NCI-H146 treated with DMSO at 0.1 percent for 48 hours (cell line): ENCODE measurements around the gene C3orf20.
A peak's percentile ranks its signal among the peaks of the same experiment; 100 is the strongest.
"Not testable (repeated sequence)": the region's sequence is repeated elsewhere in the genome, so short reads cannot be mapped to it uniquely, and the experiment has no call there.

Source experiments
- DNase-seq: peaks from one replicate; lab custom pipeline; 2025; ENCODE audit not compliant: unreplicated experiment; lab: John Stamatoyannopoulos, UW

Gene C3orf20

GRCh38 chr3:14649466-14649865, 25.5 kb upstream of the C3orf20 start:
- no peak for DNase-seq

GRCh38 chr3:14650193-14650592, 24.7 kb upstream of the C3orf20 start:
- DNase-seq = no peak

GRCh38 chr3:14651440-14652251, 23.3 kb upstream of the C3orf20 start, which contains the start of gene CCDC174:
Gene CCDC174, plus strand, starts transcription at chr3:14651762. Its CDS starts 75 bp downstream, at chr3:14651837.
- DNase-seq = peak; percentile 92

- DNase-seq = not testable (repeated sequence)
These were observed 22.5 kb upstream of the C3orf20 start for GRCh38 chr3:14652360-14652907.

GRCh38 chr3:14657579-14657978, 17.4 kb upstream of the C3orf20 start:
- no peak for DNase-seq

- no peak for DNase-seq
These were observed 16.0 kb upstream of the C3orf20 start for GRCh38 chr3:14658978-14659377.

- DNase-seq = no peak
These were observed 14.0 kb upstream of the C3orf20 start for GRCh38 chr3:14660942-14661341.

- no peak for DNase-seq
These were observed 11.4 kb upstream of the C3orf20 start for GRCh38 chr3:14663396-14664135.

GRCh38 chr3:14664170-14664569, 10.8 kb upstream of the C3orf20 start:
- no peak for DNase-seq

GRCh38 chr3:14672588-14672987, 2.4 kb upstream of the C3orf20 start:
- DNase-seq = no peak

- no peak for DNase-seq
These were observed 1.9 kb downstream of the C3orf20 start for GRCh38 chr3:14676881-14677280.

- DNase-seq = no peak
These were observed 3.1 kb downstream of the C3orf20 start for GRCh38 chr3:14678015-14678503.

GRCh38 chr3:14680115-14680514, 5.2 kb downstream of the C3orf20 start:
- no peak for DNase-seq

- no peak for DNase-seq
These were observed 5.8 kb downstream of the C3orf20 start for GRCh38 chr3:14680716-14681115.

GRCh38 chr3:14684447-14684846, 9.5 kb downstream of the C3orf20 start:
- DNase-seq = no peak

- no peak for DNase-seq
These were observed 10.2 kb downstream of the C3orf20 start for GRCh38 chr3:14685179-14685578.

- no peak for DNase-seq
These were observed 12.4 kb downstream of the C3orf20 start for GRCh38 chr3:14687360-14687759.

GRCh38 chr3:14688525-14688924, 13.6 kb downstream of the C3orf20 start:
- no peak for DNase-seq

GRCh38 chr3:14689247-14689980, 14.5 kb downstream of the C3orf20 start:
- no peak for DNase-seq

- no peak for DNase-seq
These were observed 16.3 kb downstream of the C3orf20 start for GRCh38 chr3:14691239-14691638.

GRCh38 chr3:14691719-14692118, 16.8 kb downstream of the C3orf20 start:
- no peak for DNase-seq
